SK-N-SH (cell line): ENCODE results near the gene VASN. TPM values are rescaled to one million over a fixed set of nuclear protein-coding genes. Genes with fewer than 3 reads are reported as not detected.

Experiments used
- CTCF ChIA-PET: fragments of 300-600, 350-600 bp; formaldehyde crosslinking; extraction: SDS; loops from one replicate; lab custom pipeline; 2021; lab: Yijun Ruan, JAX
- POLR2A ChIA-PET: fragments of 350-600 bp; sonication (Branson Sonifier 250); formaldehyde crosslinking; extraction: SDS; loops from one replicate; lab custom pipeline; 2020; ENCODE audit warnings: antibody characterized with exemption, inconsistent platforms; lab: Yijun Ruan, JAX
- DNase-seq: peaks from one replicate; pipeline ENCODE4 v3.0.0; 2012
- H2AFZ ChIP-seq: fragments of 200-600 bp; sonication (generic); 2 replicates; pipeline ENCODE4 v1.8.1; 2016; ENCODE audit warnings: antibody characterized with exemption, mild to moderate bottlenecking, low read depth
- H3F3A ChIP-seq: fragments of 200-600 bp; sonication (generic); replicated peaks from 2 replicates; pipeline ENCODE3; 2016; ENCODE audit warnings: antibody characterized with exemption, mild to moderate bottlenecking; ENCODE audit not compliant: insufficient read depth
- H3K27ac ChIP-seq, 2 experiments: fragments of 200-500 bp in 1 of 2; fragments of 200-600 bp in 1 of 2; sonication (Bioruptor generic) in 1 of 2; sonication (generic), shearing (Covaris generic) in 1 of 2; 2 replicates each; pipeline versions ENCODE4 v1.5.1 to v1.6.1; 2014 to 2016; ENCODE audit warnings: low read depth in 2 of 2, inconsistent platforms in 1 of 2, low read length in 1 of 2, mild to moderate bottlenecking in 1 of 2, mixed read lengths in 1 of 2
- H3K27me3 ChIP-seq: fragments of 200-600 bp; sonication (generic), shearing (Covaris generic); 2 replicates; pipeline ENCODE4 v1.6.1; 2016; ENCODE audit warnings: mixed run types; ENCODE audit not compliant: insufficient read depth
- H3K36me3 ChIP-seq, 2 experiments: fragments of 200-500 bp in 1 of 2; fragments of 200-600 bp in 1 of 2; sonication (Bioruptor generic) in 1 of 2; sonication (generic) in 1 of 2; replicated peaks in 1 of 2; 2 replicates each; pipeline versions ENCODE3 to v1.5.1; 2014 to 2016; ENCODE audit warnings: low read length in 1 of 2, mild to moderate bottlenecking in 1 of 2; ENCODE audit not compliant: insufficient read depth in 2 of 2, control insufficient read depth in 1 of 2
- H3K4me1 ChIP-seq, 2 experiments: fragments of 200-500 bp in 1 of 2; fragments of 200-600 bp in 1 of 2; sonication (Bioruptor generic) in 1 of 2; sonication (generic), shearing (Covaris generic) in 1 of 2; 2 replicates each; pipeline versions ENCODE4 v1.5.1 to v1.6.1; 2014 to 2016; ENCODE audit warnings: low read depth in 1 of 2, low read length in 1 of 2, mixed run types in 1 of 2; ENCODE audit not compliant: insufficient read depth in 2 of 2, control insufficient read depth in 1 of 2
- H3K4me2 ChIP-seq: fragments of 200-600 bp; sonication (generic), shearing (Covaris generic); 2 replicates; pipeline ENCODE4 v1.6.1; 2017; ENCODE audit warnings: mixed run types
- H3K4me3 ChIP-seq, 2 experiments: fragments of 200-500 bp in 1 of 2; fragments of 200-600 bp in 1 of 2; sonication (Bioruptor generic) in 1 of 2; sonication (generic), shearing (Covaris generic) in 1 of 2; 2 replicates each; pipeline versions ENCODE4 v1.5.1 to v1.8.1; 2014 to 2016; ENCODE audit warnings: low read depth in 2 of 2, inconsistent platforms in 1 of 2, low read length in 1 of 2, mild to moderate bottlenecking in 1 of 2, mixed read lengths in 1 of 2, moderate library complexity in 1 of 2
- H3K79me2 ChIP-seq: fragments of 200-600 bp; sonication (generic); 2 replicates; pipeline ENCODE4 v1.8.1; 2017; ENCODE audit warnings: mild to moderate bottlenecking; ENCODE audit not compliant: insufficient read depth
- H3K9ac ChIP-seq: fragments of 200-600 bp; sonication (generic); 2 replicates; pipeline ENCODE4 v1.6.1; 2017; ENCODE audit warnings: mixed run types
- H3K9me2 ChIP-seq: fragments of 200-600 bp; sonication (generic); 2 replicates; pipeline ENCODE4 v1.6.1; 2017; ENCODE audit warnings: mixed run types
- H3K9me3 ChIP-seq: fragments of 200-600 bp; sonication (generic); 2 replicates; pipeline ENCODE4 v1.6.1; 2017; ENCODE audit warnings: mixed run types, mild to moderate bottlenecking, moderate library complexity
- H4K20me1 ChIP-seq: fragments of 200-600 bp; sonication (generic); 2 replicates; pipeline ENCODE4 v1.6.1; 2017; ENCODE audit warnings: mild to moderate bottlenecking, mixed run types; ENCODE audit not compliant: insufficient read depth
- EP300 ChIP-seq, 2 experiments: IDR thresholded peaks; 2 replicates each; pipeline versions ENCODE4 v1.4.0 to v1.6.1; 2012; ENCODE audit warnings: borderline replicate concordance in 1 of 2, low read depth in 1 of 2, low read length in 1 of 2
- JUND ChIP-seq: IDR thresholded peaks from 2 replicates; pipeline ENCODE4 v1.4.0; 2012
- MEF2A ChIP-seq: IDR thresholded peaks from 2 replicates; pipeline ENCODE4 v1.4.0; 2012; ENCODE audit warnings: low read depth, borderline replicate concordance
- PBX3 ChIP-seq: IDR thresholded peaks from 2 replicates; pipeline ENCODE4; 2012
- RXRA ChIP-seq: IDR thresholded peaks from 2 replicates; pipeline ENCODE4 v1.4.0; 2012; ENCODE audit warnings: low read depth, mild to moderate bottlenecking, borderline replicate concordance
- SIN3A ChIP-seq: IDR thresholded peaks from 2 replicates; pipeline ENCODE4 v1.6.1; 2012; ENCODE audit warnings: low read depth, mild to moderate bottlenecking, low read length, moderate library complexity, borderline replicate concordance
- TAF1 ChIP-seq: IDR thresholded peaks from 2 replicates; pipeline ENCODE4 v1.6.1; 2012; ENCODE audit warnings: low read depth, mild to moderate bottlenecking, low read length, moderate library complexity, borderline replicate concordance
- TCF12 ChIP-seq: IDR thresholded peaks from 2 replicates; pipeline ENCODE4 v1.4.0; 2012
- WGBS: methylation state at CpG from one replicate; pipeline ENCODE4 v1.1.6; 2017; ENCODE audit warnings: low lambda C conversion rate; 5-methylcytosine and 5-hydroxymethylcytosine counted together
- polyA plus RNA-seq, 3 experiments: library from polyadenylated mRNA; depleted of rRNA; stranded (reverse); fragments of >200 nt; gene quantifications; 2 replicates each; pipeline ENCODE4 v1.2.3, GENCODE V29; 2012

Gene VASN
- polyA plus RNA-seq, 1 of the 3 experiments (the other 2 are of a cell fraction), result 37.4 TPM

GRCh38 chr16:4412159-4412558 lies 40.5 kb downstream of the VASN start:
- ChIA-PET CTCF (interaction anchor here (1.8 to 13.6 kb wide), 4 partner anchors 9 to 54 kb away, joined by 4 to 189 read pairs (median 38); no protein-coding TSS in a partner anchor), POLR2A (no interaction called here)
- H3K4me2 ChIP-seq, result no peak overlapping the region
- no peaks in the 10 kb centered on the region for H3K9me3 ChIP-seq
- no peaks in the 10 kb centered on the region for H3F3A ChIP-seq
- DNase-seq, result no peak
- peaks cover 7% of the 10 kb centered on the region for H4K20me1 ChIP-seq
- peak overlapping the region in 1 of 2 experiments; percentile 51; a peak in 1 of 4 replicates for H3K27ac ChIP-seq
- H3K9ac ChIP-seq, result no peak overlapping the region
- H3K79me2 ChIP-seq, result peaks cover 37% of the 10 kb centered on the region; the same call in 1 of the 2 replicates
- WGBS, result 93% methylated on average over 3 of the region's 8 CpGs
- H2AFZ ChIP-seq, result no peak overlapping the region
- no peak overlapping the region for H3K4me3 ChIP-seq
- TF ChIP-seq PBX3, result no peak
- no peak for TF ChIP-seq MEF2A
- no peak for TF ChIP-seq EP300 (IDR thresholded peaks at IDR 0.05; ENCODE audit: borderline replicate concordance in 1 of 2, low read depth in 1 of 2, low read length in 1 of 2)
- no peak for TF ChIP-seq TAF1
- H3K9me2 ChIP-seq, result no peaks in the 10 kb centered on the region
- H3K36me3 ChIP-seq, result peaks cover 0 to 16% of the 10 kb centered on the region in 2 experiments
- H3K4me1 ChIP-seq, result peaks cover 6 to 30% of the 10 kb centered on the region in 2 experiments; a peak in 1 of 4 replicates
- no peaks in the 10 kb centered on the region for H3K27me3 ChIP-seq

GRCh38 chr16:4412854-4413253 lies 41.2 kb downstream of the VASN start:
- Histone ChIP-seq H3K4me3 (no peak overlapping the region), H3K4me1 (peaks cover 6 to 30% of the 10 kb centered on the region in 2 experiments; a peak in 1 of 4 replicates), H4K20me1 (peaks cover 7% of the 10 kb centered on the region), H3K4me2 (no peak overlapping the region), H3K36me3 (peaks cover 0 to 9% of the 10 kb centered on the region in 2 experiments), H3K9ac (no peak overlapping the region), H2AFZ (no peak overlapping the region), H3F3A (no peaks in the 10 kb centered on the region), H3K9me2 (no peaks in the 10 kb centered on the region), H3K9me3 (no peaks in the 10 kb centered on the region), H3K79me2 (peaks cover 37% of the 10 kb centered on the region; the same call in 1 of the 2 replicates), H3K27me3 (no peaks in the 10 kb centered on the region), H3K27ac (no peak overlapping the region)
- CTCF ChIA-PET, result interaction anchor here (1.8 to 13.6 kb wide), 4 partner anchors 10 to 55 kb away, joined by 4 to 189 read pairs (median 38); no protein-coding TSS in a partner anchor
- POLR2A ChIA-PET, result no interaction called here
- no peak for TF ChIP-seq JUND
- no peak for TF ChIP-seq TCF12
- TF ChIP-seq SIN3A, result no peak
- 84% methylated on average over 3 of the region's 4 CpGs for WGBS
- DNase-seq, result no peak

- no peaks in the 10 kb centered on the region for H3K9me3 ChIP-seq
- H3K27me3 ChIP-seq, result no peaks in the 10 kb centered on the region
- 95% methylated on average over 7 of the region's 7 CpGs for WGBS
- H3K9me2 ChIP-seq, result no peaks in the 10 kb centered on the region
- H3K27ac ChIP-seq, result no peak overlapping the region
- peak overlapping the region; percentile 99; the same call in 1 of the 2 replicates for H3K4me2 ChIP-seq
- ChIA-PET CTCF (interaction anchor here (0.7 to 13.6 kb wide), 6 partner anchors 12 to 544 kb away, joined by 3 to 189 read pairs (median 4); partner anchors contain the start of gene SEC14L5), POLR2A (no interaction called here)
- no peak overlapping the region for H3K9ac ChIP-seq
- peaks cover 7% of the 10 kb centered on the region for H4K20me1 ChIP-seq
- H3K36me3 ChIP-seq, result peaks cover 0 to 6% of the 10 kb centered on the region in 2 experiments
- peaks cover 37% of the 10 kb centered on the region; the same call in 1 of the 2 replicates for H3K79me2 ChIP-seq
- no peak overlapping the region for H3K4me3 ChIP-seq
- no peak for DNase-seq
- H3K4me1 ChIP-seq, result peaks cover 6 to 30% of the 10 kb centered on the region in 2 experiments; a peak in 1 of 4 replicates
- H3F3A ChIP-seq, result no peaks in the 10 kb centered on the region
- no peak for TF ChIP-seq RXRA
- no peak overlapping the region for H2AFZ ChIP-seq
Measured at GRCh38 chr16:4414187-4414917, 42.7 kb downstream of the VASN start.
